ENCODE results near the gene CLTB. TPM values are rescaled to one million over a fixed set of nuclear protein-coding genes. Genes with fewer than 3 reads are reported as not detected.

CLTB gene
- total and polyA plus RNA-seq, 2 of the 4 experiments (the other 2 are of a cell fraction), result 87.6 to 99.9 TPM

DNA sequence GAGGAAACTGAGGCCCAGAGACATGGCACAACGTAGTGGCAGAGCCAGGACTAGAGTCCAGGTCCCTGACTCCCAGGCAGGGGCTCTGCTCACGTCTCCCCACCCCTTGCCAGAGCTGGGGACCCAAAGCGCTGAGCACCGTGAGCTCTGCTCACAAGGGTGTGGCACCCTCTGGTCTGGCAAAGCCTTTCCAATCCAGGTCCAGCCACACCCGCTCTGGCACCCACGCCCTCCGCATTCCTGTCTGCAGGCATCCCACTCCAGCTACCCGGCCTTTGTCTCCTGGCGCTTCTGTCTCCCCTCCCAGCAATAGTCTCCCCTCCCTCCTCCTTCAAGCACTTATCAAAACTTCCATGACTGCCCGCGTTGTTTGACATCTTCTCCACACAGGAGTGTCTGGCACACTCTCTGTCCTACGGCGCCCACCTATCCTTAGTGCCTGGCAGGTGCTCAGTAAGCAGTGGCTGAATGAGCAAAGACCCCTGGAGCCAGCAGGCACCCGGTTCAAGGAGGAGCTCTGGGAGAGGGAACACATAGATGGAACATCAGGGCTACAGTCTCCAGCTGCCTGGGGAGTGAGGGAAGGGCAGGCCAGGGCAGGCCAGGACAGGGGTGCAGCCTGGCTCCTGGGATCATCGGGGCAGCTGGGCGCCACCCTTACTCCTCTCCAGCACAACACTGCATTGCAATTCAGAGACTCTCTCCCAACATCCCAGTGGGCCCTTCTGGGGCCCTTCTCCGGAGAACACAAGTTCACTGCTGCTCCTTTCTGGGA, 15.8 kb downstream of the CLTB start (continued):
- no peak for TF ChIP-seq MAZ (IDR thresholded peaks at IDR 0.05; ENCODE audit: borderline replicate concordance, low read depth, low read length)

DNA sequence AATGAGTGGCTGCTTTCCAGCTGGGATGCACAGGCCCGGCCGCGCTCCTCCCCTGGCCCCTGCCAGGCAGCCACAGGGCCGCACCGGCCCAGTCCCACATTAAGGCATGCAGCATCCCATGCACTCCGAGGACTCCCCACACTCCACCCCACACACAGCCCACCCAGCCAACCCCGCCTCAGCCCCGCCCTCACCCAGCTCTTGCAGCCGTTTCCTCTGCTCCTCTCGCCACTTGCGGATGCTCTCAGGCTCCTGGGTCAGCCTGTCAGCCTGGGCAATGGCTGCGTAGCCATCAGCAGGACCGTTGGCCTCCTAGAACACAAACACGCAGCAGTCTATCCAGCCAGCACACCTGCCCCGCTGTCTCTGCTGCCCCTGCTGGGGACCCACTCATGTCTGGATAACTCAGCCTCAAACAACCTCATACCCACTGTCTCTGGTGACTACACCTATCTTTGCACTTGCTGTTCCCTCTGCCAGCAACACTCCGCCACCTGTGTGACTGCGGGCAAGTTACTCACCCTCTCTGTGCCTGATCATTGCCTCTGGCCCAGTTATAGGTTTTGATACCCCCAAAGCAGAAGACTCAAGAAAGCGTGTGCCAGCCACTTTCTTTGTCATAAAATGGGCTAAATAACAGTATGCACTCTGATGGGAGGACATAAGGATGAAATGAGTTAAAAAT, 18.5 kb downstream of the CLTB start:
- ATAC-seq (ENCODE audit: low read depth), result no peak
- 90% methylated on average over 9 of the region's 18 CpGs; no CpG with 5 or more reads in 1 of the 2 experiments for WGBS, 2 experiments (ENCODE audit: extremely low coverage in 2 of 2, insufficient read length in 1 of 2)
- H2BK120ac ChIP-seq (ENCODE audit: low read depth, low read length), result no peak overlapping the region
- H2BK20ac ChIP-seq (ENCODE audit: low read depth, low read length), result no peak overlapping the region
- CTCF ChIA-PET, result no interaction called here
- H3K27ac ChIP-seq (ENCODE audit: insufficient read depth, low read length), result no peak overlapping the region
- no peak overlapping the region for H3K18ac ChIP-seq (ENCODE audit: low read depth, low read length)
- H3K9me1 ChIP-seq (ENCODE audit: insufficient read depth, low read length), result no peaks in the 10 kb centered on the region; the same call in 1 of the 2 replicates
- H3K27me3 ChIP-seq (ENCODE audit: control insufficient read depth, insufficient read depth, low read length), result no peaks in the 10 kb centered on the region
- peaks cover 6 to 21% of the 10 kb centered on the region in 2 experiments; a peak in 2 of 4 replicates for H3K79me1 ChIP-seq (ENCODE audit: low read depth in 1 of 2, low read length in 2 of 2)
- BruUV-seq (replicated peaks), result no TSS peak
- H3K9ac ChIP-seq (ENCODE audit: low read depth, low read length), result no peak overlapping the region
- H2BK15ac ChIP-seq (ENCODE audit: low read depth, low read length), result no peak overlapping the region
- no peak overlapping the region for H2AFZ ChIP-seq (replicated peaks; ENCODE audit: low read length, poor library complexity)
- dilution Hi-C loops (cut with HindIII; ENCODE audit: low sequenced_read_pairs, unreplicated experiment) (no loop called here), in situ Hi-C loops (cut with MboI; ENCODE audit: low sequenced_read_pairs) (no loop called here), intact Hi-C loops (cut with micrococcal nuclease) (no loop called here)
- POLR2A ChIA-PET (ENCODE audit: unreplicated experiment), result no interaction called here
- no peak overlapping the region for H4K91ac ChIP-seq (ENCODE audit: insufficient read depth, low read depth, low read length)
- no peak overlapping the region for H4K8ac ChIP-seq (ENCODE audit: low read depth in 2 of 2, low read length in 2 of 2)
- DNase-seq, result no peak
- no peak overlapping the region for H3K4me2 ChIP-seq (ENCODE audit: low read depth, low read length)
- no peaks in the 10 kb centered on the region for H3K9me3 ChIP-seq (ENCODE audit: control insufficient read depth, insufficient read depth, low read length)
- no peak overlapping the region for H3K23ac ChIP-seq (ENCODE audit: low read depth, low read length)
- H4K5ac ChIP-seq (ENCODE audit: low read depth, low read length), result no peak overlapping the region
- peaks cover 4% of the 10 kb centered on the region; the same call in 1 of the 2 replicates for H4K20me1 ChIP-seq (ENCODE audit: insufficient read depth, low read length)
- no peak overlapping the region for H3K14ac ChIP-seq (replicated peaks; ENCODE audit: low read depth, low read length)
- TF ChIP-seq CEBPB (IDR thresholded peaks at IDR 0.05; ENCODE audit: low read depth, low read length) (no peak), MXI1 (IDR thresholded peaks at IDR 0.05; ENCODE audit: borderline replicate concordance, low read depth, low read length) (no peak), FOS (IDR thresholded peaks at IDR 0.05; ENCODE audit: low read depth, low read length) (no peak), USF2 (IDR thresholded peaks at IDR 0.05; ENCODE audit: low read depth, low read length) (no peak), NFE2L2 (IDR thresholded peaks at IDR 0.05; ENCODE audit: low read depth, low read length) (no peak), RFX5 (IDR thresholded peaks at IDR 0.05; ENCODE audit: low read depth, low read length) (no peak), CHD1 (IDR thresholded peaks at IDR 0.05; ENCODE audit: low read depth, low read length) (no peak), BHLHE40 (IDR thresholded peaks at IDR 0.05; ENCODE audit: low read depth, low read length) (no peak), POLR2A (IDR thresholded peaks at IDR 0.05; ENCODE audit: low read depth, low read length) (no peak), RAD21 (IDR thresholded peaks at IDR 0.05; ENCODE audit: low read length) (no peak), CTCF (conservative IDR thresholded peaks at IDR 0.05; ENCODE audit: low read depth, low read length) (no peak), SMC3 (IDR thresholded peaks at IDR 0.05; ENCODE audit: low read depth, low read length) (no peak), MAZ (IDR thresholded peaks at IDR 0.05; ENCODE audit: borderline replicate concordance, low read depth, low read length) (no peak), MAFK (IDR thresholded peaks at IDR 0.05; ENCODE audit: low read depth, low read length) (no peak)
- H2BK5ac ChIP-seq (ENCODE audit: low read depth, low read length, poor library complexity, severe bottlenecking), result no peak overlapping the region
- no peak overlapping the region for H3K4ac ChIP-seq (ENCODE audit: low read depth, low read length)
- H3K56ac ChIP-seq (ENCODE audit: extremely low read depth, insufficient read depth, low read length), result no peak overlapping the region
- H2AK9ac ChIP-seq (replicated peaks; ENCODE audit: low read depth, low read length, poor library complexity), result no peak overlapping the region
- peaks cover 4% of the 10 kb centered on the region; the same call in 1 of the 2 replicates for H3K4me1 ChIP-seq (ENCODE audit: control insufficient read depth, insufficient read depth, low read length)
- H3K4me3 ChIP-seq (ENCODE audit: insufficient read depth, low read depth, low read length), result no peak overlapping the region
- no peak overlapping the region for H2AK5ac ChIP-seq (ENCODE audit: low read depth, low read length)
- peaks cover 21% of the 10 kb centered on the region for H3K36me3 ChIP-seq (ENCODE audit: control insufficient read depth, insufficient read depth, low read length)

Data from IMR-90 (cell line).